NK-92 treated with Interleukin-12 subunit alpha and Interleukin-12 subunit beta, amount 100 ng/mL, for 24 hours (cell line): Measurements from ENCODE around the gene ULK4.
"Not testable (repeated sequence)": the region's sequence is repeated elsewhere in the genome, so short reads cannot be mapped to it uniquely, and the experiment has no call there.

Experiments used
- DNase-seq: peaks from one replicate; lab custom pipeline; 2025; lab: John Stamatoyannopoulos, UW

ULK4 gene

DNA sequence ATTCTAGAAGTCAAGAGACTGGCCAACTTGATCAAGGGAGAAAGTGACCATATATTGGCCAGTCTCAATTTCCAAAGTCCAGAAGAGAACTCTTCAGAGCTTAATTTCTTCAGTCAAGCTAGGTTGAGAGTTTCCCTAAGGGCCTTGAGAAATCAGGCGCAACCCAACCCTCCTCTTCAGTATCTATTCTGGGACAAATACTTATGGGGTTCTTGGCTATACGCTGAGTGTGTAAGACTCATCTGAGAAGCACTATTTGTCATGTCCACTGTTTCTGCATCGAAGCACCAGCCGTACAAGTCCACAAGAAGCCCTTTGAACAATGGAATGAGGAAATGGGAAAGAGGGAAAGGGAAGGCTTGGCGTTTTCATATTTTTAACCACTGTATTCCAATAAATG, 383.1 kb downstream of the ULK4 start:
- DNase-seq: no peak

DNA sequence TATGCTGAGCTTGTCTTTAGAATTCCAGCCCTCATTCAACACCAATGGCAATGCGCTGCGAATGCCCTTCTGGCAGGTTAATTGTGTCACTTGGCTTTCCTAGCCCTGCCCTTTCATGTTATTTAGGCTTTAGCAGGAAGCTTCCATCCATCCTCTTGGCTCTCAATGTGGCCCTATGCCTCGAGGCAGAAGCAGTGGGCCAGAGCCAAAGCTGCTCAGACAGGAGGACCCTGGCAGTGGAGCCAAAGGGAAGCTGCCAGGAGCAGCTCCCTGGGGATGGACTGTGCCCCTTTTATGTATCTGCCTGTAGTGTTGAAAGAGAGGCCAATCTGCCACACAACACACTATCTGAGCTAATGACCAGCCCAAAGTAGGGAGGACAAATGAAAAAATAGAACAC, 386.2 kb downstream of the ULK4 start:
- no peak for DNase-seq

DNA sequence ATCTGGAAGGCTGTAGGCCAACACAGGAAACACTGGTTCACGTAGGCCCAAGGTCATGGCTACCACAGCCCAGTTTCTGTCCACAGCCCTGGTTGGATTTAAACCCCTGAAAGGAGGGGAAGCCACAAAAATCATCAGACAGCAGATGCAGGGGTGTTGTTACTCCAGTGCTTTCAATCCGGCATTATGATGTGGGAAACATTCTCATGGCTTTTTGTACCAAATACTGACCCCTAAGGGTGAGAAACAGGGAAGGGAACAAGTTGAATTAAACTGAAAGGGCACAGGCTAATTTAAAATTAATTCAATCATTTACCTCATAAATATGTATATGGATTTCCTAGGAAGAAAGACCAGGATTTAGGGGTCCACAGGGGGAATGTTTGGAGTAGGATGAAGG, 387.0 kb downstream of the ULK4 start:
- no peak for DNase-seq

DNA sequence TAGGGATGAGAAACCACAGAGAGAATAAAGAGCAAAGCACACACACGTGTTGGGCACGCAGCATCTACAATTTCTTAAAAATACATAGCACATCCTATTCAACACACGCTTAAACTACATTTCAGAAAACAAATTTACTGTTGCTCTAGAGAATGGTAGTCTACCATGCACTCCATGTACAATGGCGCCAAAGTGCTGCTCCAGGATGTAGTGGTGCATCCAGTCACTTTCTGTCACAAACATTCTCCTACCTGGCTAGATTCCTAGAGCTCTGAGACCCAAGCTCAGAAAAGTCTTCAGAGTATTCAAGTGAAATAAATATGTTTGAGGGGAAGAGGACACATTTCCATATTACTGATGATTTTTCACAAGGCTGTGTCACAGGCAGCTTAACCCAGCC, 388.3 kb downstream of the ULK4 start:
- DNase-seq: no peak

DNA sequence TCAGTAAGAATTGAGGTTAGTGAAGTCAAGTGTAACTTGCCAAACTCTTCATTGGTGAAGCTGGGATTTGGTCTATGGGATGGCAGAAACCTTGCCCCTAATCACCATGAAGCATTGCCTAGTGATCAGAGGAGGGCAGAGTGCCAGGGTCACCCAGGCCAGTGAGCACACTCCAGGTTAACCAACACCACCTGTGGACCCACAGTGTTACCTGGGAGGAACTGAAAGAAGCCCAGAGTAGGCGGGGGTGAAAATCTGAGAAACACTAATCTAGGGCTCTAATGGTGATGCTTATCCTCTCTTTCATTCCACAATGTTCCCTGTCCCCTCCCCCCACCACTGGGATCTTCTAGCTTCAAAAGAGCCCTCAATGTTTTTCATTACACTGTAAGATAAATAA, 389.8 kb downstream of the ULK4 start:
- DNase-seq: no peak

DNA sequence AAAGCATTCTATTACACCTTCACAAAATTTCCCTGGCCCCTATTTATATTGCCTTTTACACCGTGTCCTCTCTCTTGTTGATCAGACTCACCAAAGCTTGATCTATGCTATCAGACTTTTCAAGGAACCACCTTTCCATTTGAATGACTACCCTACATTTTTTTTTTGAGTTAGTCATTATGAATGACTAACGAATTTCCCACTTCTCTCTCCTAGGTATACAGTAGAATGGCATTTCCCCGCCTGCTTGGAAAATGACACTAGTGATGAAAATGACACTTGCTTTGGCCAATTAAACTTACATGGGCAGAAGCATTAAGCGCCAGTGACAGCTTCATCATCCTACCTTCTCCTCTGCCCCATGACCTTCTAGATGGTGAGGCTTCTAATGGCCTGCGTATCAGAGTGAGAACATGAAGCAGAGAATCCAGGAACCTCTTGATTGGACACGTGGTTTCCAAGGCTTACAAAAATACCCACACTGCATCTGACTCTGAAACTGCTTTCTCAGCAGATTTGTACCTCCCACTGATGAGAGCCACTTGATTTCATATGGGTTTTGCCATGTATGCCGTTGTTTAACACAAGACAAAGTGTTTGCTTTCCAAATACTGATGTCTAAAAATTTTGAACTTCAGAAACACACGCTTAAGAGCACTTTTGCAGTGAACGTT, 392.1 kb downstream of the ULK4 start:
- DNase-seq: no peak

DNA sequence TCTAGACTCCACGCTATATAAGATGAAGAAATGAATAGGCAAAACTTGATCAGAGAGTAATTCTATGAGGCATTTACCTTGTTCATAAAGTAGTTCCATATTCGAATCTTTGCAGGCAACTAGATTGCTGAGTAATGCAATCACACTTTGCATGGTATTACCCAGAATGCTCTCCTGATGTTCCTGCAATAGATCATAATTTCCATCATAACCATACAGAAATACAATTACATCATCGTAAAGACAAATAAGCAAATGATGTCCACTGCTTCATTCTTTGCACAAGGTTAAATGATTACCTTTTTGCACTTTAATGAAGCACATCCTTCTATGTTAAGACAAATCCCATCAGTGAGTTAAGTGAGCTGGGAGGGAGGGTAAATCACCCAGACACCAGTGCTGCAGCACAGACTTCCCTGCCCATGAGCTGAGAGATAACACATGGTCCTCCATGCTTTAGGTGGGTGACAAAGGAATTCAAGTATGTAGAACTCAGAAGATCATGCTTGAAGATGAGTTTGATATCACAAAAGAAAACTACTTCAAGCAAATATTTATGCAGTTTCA, 395.9 kb downstream of the ULK4 start:
- no peak for DNase-seq

DNA sequence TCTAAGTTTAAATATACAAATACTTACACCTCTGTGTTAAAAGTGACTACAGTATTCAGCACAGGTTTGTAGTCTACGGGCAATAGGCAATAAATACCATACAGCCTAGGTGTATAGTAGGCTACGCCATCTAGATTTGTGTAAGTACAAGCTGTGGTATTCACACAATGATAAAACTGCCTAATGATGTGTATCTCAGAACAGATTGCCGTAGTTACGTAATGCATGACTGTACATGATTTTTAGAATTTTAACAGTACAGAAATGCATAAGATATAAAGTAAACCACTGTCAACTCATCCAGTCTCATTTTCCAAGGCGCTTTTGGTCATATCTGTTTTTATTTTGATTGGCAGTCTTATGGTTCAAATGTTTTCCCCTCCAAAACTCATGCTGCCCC, 396.9 kb downstream of the ULK4 start:
- DNase-seq: no peak

DNA sequence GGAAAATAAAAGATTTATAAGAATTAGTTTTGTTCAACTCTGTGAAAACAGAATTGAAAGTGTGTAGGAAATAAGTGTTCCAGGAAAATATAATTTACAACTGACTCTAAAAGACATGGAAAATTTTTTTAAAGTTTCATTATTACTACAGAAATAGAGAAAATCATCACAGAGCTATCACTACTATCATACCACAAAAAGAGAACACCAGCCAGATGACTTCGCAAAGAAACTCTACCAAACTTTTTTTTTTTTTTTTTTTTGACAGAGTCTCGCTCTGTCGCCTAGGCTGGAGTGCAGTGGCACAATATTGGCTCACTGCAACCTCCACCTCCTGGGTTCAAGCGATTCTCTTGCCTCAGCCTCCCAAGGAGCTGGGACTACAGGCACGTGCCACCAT, 405.7 kb downstream of the ULK4 start:
- not testable (repeated sequence) for DNase-seq

DNA sequence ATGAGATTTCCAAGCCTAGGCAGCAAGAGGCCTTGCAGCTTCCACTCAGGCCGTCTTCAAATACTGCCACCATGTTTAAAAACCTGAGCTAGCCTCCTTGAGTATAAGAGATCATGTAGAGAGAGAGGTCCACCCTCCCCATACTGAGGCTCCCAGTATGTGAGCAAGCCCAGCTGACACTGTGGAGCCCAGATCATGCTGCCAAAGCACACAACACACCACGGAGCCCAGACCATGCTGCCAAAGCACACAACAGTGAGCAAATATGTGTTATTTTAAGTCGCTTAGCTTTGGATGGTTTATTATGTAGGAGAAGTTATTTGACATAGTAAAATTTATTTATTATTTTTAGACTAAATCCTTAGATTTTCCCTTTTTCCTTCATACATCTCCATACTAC, 428.9 kb downstream of the ULK4 start:
- no peak for DNase-seq

DNA sequence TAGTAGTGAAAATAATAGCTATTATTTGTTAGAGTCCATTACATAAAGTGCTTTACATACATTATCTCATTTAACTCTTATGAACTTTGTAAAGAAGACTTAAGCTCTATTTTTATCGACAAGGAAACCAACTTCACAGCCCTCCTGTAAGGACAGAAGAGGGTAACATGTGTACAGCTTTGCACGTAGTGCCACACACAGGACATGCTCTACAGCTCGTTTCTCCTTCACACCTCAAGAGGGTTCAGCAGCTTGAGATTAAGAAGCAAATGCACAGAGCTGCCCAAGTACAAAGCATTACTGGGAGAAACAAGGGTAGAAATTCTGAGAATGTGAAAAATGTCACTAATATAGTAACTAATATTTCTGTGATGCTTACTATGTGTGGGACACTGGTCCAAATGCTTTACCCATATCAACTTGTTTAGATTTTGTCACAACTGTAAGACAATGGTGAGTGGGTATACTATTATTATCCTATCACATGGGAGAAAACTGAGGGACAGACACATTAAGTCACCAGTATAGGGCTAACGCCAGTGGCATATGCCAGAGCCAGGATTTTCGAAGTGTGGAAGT, 434.8 kb downstream of the ULK4 start:
- DNase-seq: no peak

DNA sequence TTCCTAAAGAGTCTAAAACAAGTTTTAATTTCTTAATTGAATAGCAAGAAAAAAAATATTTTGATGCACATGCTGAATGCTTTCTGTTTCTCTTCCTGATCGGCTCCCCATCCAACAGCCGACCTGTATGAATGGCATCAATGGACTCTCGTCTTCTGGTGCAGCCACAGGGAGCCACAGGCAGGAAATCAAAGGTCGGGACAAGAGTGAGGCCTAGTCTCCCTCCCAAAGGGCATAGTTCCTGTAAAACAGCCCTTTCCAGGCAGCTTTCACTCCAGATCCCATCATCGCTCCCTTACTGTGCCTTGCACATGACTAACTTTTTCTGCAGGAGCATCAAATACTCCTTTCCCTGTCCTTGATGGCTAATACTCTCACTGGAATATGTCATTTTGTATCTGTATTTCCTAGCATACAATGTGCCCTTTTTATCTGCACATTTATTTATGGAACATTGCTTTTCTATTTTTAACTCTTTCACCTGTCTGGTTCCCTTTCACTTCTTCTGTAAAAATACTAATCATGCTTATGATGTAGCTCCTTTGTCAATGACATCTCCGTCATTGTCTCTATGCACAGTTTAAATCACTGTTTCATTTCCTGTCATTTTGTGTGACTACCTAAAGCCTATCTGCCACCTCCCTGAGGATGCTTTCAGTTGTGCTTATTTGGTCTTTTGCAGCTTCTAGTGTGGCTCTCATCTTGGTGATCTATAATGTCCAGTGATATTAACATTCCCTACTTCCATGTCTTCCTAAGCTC, 436.4 kb downstream of the ULK4 start:
- DNase-seq: no peak

DNA sequence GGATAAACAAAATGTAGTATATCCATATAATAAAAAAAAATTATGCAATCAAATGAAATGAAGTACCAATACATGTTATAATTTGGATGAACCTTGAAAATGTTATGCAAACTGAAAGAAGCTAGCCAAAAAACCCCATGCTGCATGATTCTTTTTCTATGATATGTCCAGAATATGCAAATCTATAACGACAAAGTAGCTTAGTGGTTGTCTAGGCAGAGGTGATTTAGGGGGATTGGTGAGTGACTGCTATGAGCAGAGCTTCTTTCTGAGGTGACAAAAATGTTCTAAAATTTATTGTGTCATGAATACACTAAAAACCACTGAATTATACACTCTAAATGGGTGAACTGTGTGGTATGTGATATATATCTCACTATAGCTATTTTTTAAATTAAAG, 438.0 kb downstream of the ULK4 start:
- no peak for DNase-seq

DNA sequence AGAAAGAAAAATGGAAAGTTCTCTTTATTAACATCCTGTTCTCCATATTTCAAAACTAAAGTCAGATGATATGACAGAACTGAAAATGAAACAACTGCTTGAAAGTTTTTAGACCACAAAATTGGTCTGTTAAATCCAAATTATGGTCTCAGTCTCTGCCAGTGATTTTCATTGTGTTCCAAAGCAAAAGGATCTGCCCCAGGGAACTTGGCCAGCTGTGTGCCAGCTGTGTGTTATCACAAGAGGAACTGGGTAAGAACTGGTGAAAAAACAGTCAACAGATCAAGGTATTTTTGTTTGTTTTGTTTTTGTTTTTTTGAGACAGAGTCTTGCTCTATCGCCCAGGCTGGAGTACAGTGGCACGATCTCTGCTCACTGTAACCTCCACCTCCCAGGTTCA, 439.3 kb downstream of the ULK4 start:
- DNase-seq: no peak

DNA sequence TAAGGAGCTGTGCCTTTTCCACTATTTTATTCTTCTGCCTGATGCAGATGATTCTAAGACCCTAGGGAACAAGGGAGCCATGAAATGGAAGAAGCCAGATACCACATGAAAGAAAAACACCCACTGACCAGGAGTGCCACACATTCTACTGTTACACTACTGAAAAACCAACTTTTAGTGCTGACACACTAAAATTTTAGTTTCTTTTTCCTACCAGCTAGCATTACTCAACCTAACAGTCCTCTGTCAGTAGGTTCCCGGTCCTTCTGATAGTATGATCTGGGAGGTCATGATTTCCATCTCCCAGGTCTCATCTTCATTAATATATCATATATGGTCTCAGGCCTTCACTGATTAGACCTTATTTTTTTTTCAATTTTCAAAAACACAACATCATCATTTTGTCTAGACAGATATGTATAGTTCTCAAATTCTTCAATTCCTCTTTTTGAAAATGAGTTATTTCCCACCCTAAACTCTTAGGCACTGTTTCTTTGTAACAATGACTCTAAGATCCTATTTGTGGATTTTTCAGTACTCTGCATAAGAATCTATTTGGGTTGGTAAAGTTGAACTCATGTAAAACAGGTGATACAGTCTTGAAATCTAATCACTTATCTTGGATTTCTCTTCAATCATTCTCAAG, 440.8 kb downstream of the ULK4 start:
- DNase-seq: no peak

DNA sequence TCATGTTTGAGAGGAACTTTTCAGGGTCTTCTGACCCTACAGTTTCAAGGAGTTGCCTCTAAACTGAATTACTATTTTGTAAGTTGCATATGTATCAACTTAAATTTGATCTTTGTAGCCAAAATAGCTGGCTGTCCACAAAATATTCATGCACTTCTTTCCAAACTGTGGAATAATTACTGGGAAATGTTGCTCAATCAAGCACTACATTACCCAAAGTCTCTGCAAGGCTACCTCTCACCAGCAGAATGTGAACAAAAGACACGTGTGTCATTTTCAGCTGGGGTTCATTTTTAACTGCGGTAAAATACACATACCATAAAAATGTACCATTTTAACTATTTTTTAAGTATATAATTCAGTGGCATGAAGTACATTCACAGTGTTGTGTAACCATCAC, 442.2 kb downstream of the ULK4 start:
- DNase-seq: no peak

DNA sequence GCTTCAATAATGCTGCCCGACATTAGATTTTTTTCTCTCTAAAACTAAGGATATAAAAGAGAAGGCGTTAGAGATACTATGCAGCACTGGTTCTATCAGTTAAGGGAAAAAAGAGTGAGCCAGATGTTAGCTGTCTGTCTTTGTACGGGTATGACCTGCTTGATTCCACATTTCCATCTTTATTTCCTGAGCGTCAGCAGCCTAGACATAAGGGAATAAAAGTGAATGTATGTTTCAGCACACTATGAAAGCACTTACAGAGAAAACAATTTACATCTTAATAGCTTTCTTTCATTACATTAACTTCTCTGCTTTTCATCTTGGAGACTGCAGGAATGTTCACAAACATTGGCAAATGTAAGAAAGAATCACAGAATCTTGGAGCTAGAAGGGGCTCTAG, 443.3 kb downstream of the ULK4 start:
- no peak for DNase-seq

DNA sequence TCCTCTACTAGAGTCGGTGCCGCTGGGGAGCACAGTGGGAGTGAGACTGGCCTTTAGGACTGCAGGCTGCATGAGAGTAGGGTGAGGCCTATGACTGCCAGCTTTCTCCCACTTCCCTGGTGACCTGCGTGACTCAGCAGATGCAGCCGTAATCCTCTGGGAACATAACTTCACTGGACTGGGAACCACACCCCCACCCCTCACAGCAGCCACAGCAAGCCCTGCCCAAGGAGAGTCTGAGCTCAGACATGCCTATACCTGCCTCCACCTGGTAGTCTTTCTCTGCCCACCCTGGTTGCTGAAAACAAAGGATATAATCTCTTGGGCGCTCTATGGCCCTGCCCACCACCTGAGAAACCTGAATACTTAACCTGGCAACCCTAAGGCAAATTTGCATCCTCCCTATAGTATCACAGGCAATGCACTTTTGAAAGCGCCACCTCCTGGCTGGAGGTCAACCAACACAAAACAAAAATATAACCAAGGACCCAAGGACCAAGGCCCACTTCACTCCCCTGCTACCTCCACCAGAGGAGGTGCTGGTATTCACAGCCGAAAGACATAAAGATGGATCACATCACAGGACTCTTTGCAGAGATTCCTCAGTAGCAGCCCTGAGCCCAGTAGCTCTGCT, 453.7 kb downstream of the ULK4 start:
- DNase-seq: no peak

DNA sequence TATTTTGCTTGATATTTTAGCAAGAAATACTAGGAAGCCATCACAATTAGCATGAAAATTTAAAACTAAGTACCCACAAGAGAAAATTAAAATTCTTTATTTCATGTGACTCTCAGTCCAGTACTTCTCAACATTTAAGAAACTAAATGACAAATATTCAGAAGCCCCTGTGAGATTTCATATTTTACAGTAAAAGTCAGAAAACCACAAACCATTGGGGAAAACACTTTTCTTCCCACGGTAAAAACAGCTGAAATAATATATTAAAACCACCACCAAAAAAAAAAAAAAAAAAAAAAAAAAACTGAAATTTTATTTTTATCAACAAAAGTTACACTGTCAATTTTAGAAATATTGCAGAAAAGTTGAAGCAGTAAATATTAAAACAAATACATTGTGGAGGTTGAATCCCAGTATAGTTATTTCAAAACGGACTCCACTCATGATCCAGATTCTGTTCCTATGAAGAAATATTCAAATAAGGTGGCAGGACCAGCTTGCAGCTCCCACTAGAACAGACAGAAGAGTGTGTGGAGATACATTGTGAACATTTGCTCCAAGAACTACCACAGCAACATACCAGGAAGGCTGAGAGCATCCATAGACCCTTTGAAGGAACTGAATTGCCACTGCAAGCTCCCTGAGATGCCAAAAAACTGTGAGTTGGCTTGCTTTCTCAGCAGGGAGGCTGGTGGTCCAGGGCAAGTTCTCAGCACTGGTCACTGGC, 454.4 kb downstream of the ULK4 start:
- no peak for DNase-seq

DNA sequence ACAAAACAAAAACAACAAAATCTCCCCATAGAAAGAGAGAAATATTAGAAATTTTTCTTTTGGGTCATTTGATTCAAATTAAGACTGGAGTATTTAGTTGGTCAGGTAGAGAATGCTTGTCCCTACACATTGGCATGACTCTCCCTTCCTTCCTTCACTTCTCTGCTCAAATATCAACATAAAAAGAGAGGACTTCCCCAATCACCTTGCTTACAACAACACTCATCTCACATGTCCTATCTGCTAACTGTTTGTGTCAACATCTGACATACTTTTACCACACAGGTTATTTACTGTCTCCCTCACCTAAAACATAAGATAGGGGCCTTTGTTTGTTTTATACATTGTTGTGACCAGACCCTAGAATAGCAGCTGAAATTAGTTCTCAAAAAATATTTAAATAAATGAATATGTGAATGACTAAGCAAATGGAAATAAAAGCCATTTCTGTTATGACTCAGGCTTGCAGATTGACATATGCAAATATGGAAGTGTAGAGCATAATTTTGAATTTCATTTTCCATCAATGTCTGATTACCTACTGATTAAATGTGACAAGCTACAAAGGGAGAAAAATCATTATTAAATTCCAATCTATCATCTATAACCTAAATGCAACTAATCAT, 457.8 kb downstream of the ULK4 start:
- no peak for DNase-seq

DNA sequence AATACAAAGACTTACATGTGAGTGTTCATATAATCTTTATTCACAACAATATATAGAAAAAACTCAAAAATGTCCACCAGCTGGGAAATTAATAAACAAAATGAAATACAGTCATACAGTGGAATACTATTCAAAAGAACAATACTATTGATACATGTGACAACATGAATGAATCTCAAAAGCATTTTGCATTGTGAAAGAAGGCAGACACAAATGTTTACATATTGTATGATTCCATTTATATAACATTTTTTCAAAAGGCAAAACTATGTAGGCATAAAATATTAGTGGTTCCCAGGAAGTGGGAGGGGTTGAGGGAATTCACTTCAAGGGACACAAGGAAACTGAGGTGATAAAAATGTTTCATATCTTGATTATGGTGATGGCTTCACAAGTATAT, 459.4 kb downstream of the ULK4 start:
- DNase-seq: no peak
